ENCODE data around the gene IARS1. TPM values are rescaled to one million over a fixed set of nuclear protein-coding genes. Genes with fewer than 3 reads are reported as not detected.

Gene IARS1
- total RNA-seq, 1 experiment from 2014 or later = 246 TPM

GRCh38 chr9:92254381-92255337, 38.8 kb downstream of the IARS1 start:
- DNase-seq (ENCODE audit: low spot score) = no peak
- in situ Hi-C loops (cut with HindIII; ENCODE audit: low sequenced_read_pairs) = no loop called here

- no peak for DNase-seq (ENCODE audit: low spot score)
- in situ Hi-C loops (cut with HindIII; ENCODE audit: low sequenced_read_pairs) = no loop called here
Measured at GRCh38 chr9:92253656-92254055, 39.8 kb downstream of the IARS1 start.

GRCh38 chr9:92247981-92248380, 45.5 kb downstream of the IARS1 start:
- in situ Hi-C loops (cut with HindIII; ENCODE audit: low sequenced_read_pairs) = no loop called here
- no peak for DNase-seq (ENCODE audit: low spot score)

- in situ Hi-C loops (cut with HindIII; ENCODE audit: low sequenced_read_pairs) = no loop called here
Measured at GRCh38 chr9:92247296-92247695, 46.2 kb downstream of the IARS1 start.

GRCh38 chr9:92245005-92245797, 48.3 kb downstream of the IARS1 start:
- DNase-seq (ENCODE audit: low spot score) = no peak
- in situ Hi-C loops (cut with HindIII; ENCODE audit: low sequenced_read_pairs) = no loop called here

More at GRCh38 chr9:92247296-92247695, 46.2 kb downstream of the IARS1 start:
- DNase-seq (ENCODE audit: low spot score) = no peak

Other genes starting within 250 kb of the IARS1 start
- 31.7 and 61.2 TPM in 2 replicates for gene SPTLC1, start 178.3 kb downstream of the IARS1 start, total RNA-seq (2014; rRNA removed; shearing (Covaris generic))
- 11.4 and 30.3 TPM in 2 replicates for gene NOL8, start 31.7 kb upstream of the IARS1 start, total RNA-seq (2014; rRNA removed; shearing (Covaris generic))
- gene CENPP, start 32.3 kb upstream of the IARS1 start, total RNA-seq (2014; rRNA removed; shearing (Covaris generic)) = 2.2 and 19.6 TPM in 2 replicates
- gene OGN, start 110.9 kb upstream of the IARS1 start, total RNA-seq (2014; rRNA removed; shearing (Covaris generic)) = not detected in 2 replicates
- not detected in 2 replicates for gene OMD, start 130.8 kb upstream of the IARS1 start, total RNA-seq (2014; rRNA removed; shearing (Covaris generic))
- not detected in 2 replicates for gene ASPN, start 188.8 kb upstream of the IARS1 start, total RNA-seq (2014; rRNA removed; shearing (Covaris generic))
- gene ECM2, start 242.3 kb upstream of the IARS1 start, total RNA-seq (2014; rRNA removed; shearing (Covaris generic)) = not detected in 2 replicates